Stomach (tissue), 9 donors: ENCODE data around the gene IRF4. TPM values are rescaled to one million over a fixed set of nuclear protein-coding genes. Genes with fewer than 3 reads are reported as not detected.

ENCODE experiments used
- DNase-seq, 2 donors: peaks; one replicate each; pipeline versions ENCODE4 v3.0.0 to v3.0.0-alpha.2; 2013 to 2019
- H3K27ac ChIP-seq, 5 donors: fragments of 200-600 bp in 4 of 5; sonication (generic) in 4 of 5; one replicate each; pipeline ENCODE4 v1.5.1; 2013 to 2019; ENCODE audit warnings: mild to moderate bottlenecking in 1 of 5, moderate library complexity in 1 of 5
- H3K27me3 ChIP-seq, 3 donors: fragments of 200-600 bp; sonication (generic); one replicate each; pipeline ENCODE4 v1.5.1; 2017 to 2019; ENCODE audit warnings: mixed run types in 1 of 3
- H3K36me3 ChIP-seq, 4 donors: fragments of 200-600 bp; sonication (generic); 1 replicate in 3 of 4; 2 replicates in 1 of 4; pipeline ENCODE4 v1.5.1; 2016 to 2019
- H3K4me1 ChIP-seq, 4 donors: fragments of 200-600 bp; sonication (generic); one replicate each; pipeline ENCODE4 v1.5.1; 2016 to 2019
- H3K4me3 ChIP-seq, 4 donors: fragments of 200-600 bp; sonication (generic) in 3 of 4; one replicate each; pipeline ENCODE4 v1.5.1; 2016 to 2019; ENCODE audit warnings: mild to moderate bottlenecking in 1 of 4
- H3K9me3 ChIP-seq, 4 donors: fragments of 200-600 bp; sonication (generic); one replicate each; pipeline ENCODE4 v1.5.1; 2016 to 2019
- CTCF ChIP-seq, 7 experiments: fragments of 450-650 bp in 4 of 7; fragments of 200-600 bp in 3 of 7; sonication (generic) in 3 of 7; IDR thresholded peaks; one replicate each; pipeline ENCODE4 v1.5.1; 2016 to 2019; ENCODE audit warnings: antibody characterized with exemption in 7 of 7, control low read depth in 2 of 7, mild to moderate bottlenecking in 1 of 7
- EP300 ChIP-seq: sonication (generic); formaldehyde crosslinking; IDR thresholded peaks from one replicate; pipeline ENCODE4 v1.6.1; 2017; ENCODE audit warnings: antibody characterized with exemption
- POLR2A ChIP-seq, 4 donors: fragments of 450-650 bp; IDR thresholded peaks; one replicate each; pipeline ENCODE4 v1.6.1; 2016; ENCODE audit warnings: antibody characterized with exemption in 4 of 4, control low read depth in 2 of 4, mild to moderate bottlenecking in 1 of 4, moderate library complexity in 1 of 4
- POLR2AphosphoS5 ChIP-seq, 3 donors: sonication (generic); formaldehyde crosslinking; IDR thresholded peaks; one replicate each; pipeline ENCODE4 v1.6.1; 2016; ENCODE audit warnings: antibody characterized with exemption in 3 of 3
- WGBS, 5 donors: extraction: QIAGEN DNeasy Blood & Tissue Kit in 3 of 5; methylation state at CpG; one replicate each; pipeline versions ENCODE4 v1.1.5 to v1.1.7; 2013 to 2018; 5-methylcytosine and 5-hydroxymethylcytosine counted together
- intact Hi-C: fragments of 100-400 bp; cut with DNase I; formaldehyde crosslinking; loops from one replicate; pipeline ENCODE4 v1.15.1; 2023; ENCODE audit warnings: low total_unique reads
- polyA plus RNA-seq, 3 donors: library from polyadenylated mRNA; stranded (reverse); fragments of 200-250 nt; gene quantifications; one replicate each; pipeline ENCODE4 v1.2.3, GENCODE V29; 2013
- total RNA-seq, 5 donors: library from RNA; depleted of rRNA; stranded (reverse); fragments of >200 nt; gene quantifications; one replicate each; pipeline versions ENCODE4 v1.1.0 to v1.2.3, GENCODE V29; 2014 to 2016
- donor health status: healthy with polysubstance abuse.
- donor health status: Bipolar disorder and iron deficiency.
- donor health status: healthy.

IRF4 gene
- total and polyA plus RNA-seq, 8 donors = 0.48 to 7.0 (median 2.6) TPM; not detected in 1

GRCh38 chr6:388202-388903 lies 3.2 kb upstream of the IRF4 start:
- no peak for DNase-seq
- Histone ChIP-seq H3K4me1 (peaks cover 25 to 31% (median 28%) of the 10 kb centered on the region in 4 donors), H3K27ac (no peak overlapping the region), H3K4me3 (no peak overlapping the region), H3K36me3 (no peaks in the 10 kb centered on the region), H3K9me3 (no peaks in the 10 kb centered on the region), H3K27me3 (peaks cover 21 to 85% (median 47%) of the 10 kb centered on the region in 3 donors)
- TF ChIP-seq POLR2A (IDR thresholded peaks at IDR 0.05) (no peak), CTCF (IDR thresholded peaks at IDR 0.05) (no peak)
- WGBS, 5 donors = 80 to 86% (median 81%) methylated on average over 10 of the region's 10 CpGs
- intact Hi-C loops = no loop called here

GRCh38 chr6:389143-389542 lies 2.4 kb upstream of the IRF4 start:
- intact Hi-C loops = no loop called here
- Histone ChIP-seq H3K4me3 (no peak overlapping the region), H3K27ac (no peak overlapping the region), H3K9me3 (no peaks in the 10 kb centered on the region), H3K4me1 (peaks cover 31 to 36% (median 33%) of the 10 kb centered on the region in 4 donors), H3K27me3 (peaks cover 26 to 86% (median 54%) of the 10 kb centered on the region in 3 donors), H3K36me3 (no peaks in the 10 kb centered on the region)
- 71 to 82% (median 78%) methylated on average over 7 of the region's 7 CpGs for WGBS, 5 donors
- TF ChIP-seq POLR2A (IDR thresholded peaks at IDR 0.05) = no peak
- no peak for TF ChIP-seq POLR2AphosphoS5 (IDR thresholded peaks at IDR 0.05)
- no peak for TF ChIP-seq CTCF (IDR thresholded peaks at IDR 0.05)
- no peak for DNase-seq

- Histone ChIP-seq H3K4me3 (no peak overlapping the region), H3K27me3 (peaks cover 26 to 86% (median 58%) of the 10 kb centered on the region in 3 donors), H3K4me1 (peaks cover 31 to 36% (median 33%) of the 10 kb centered on the region in 4 donors), H3K36me3 (no peaks in the 10 kb centered on the region), H3K27ac (no peak overlapping the region), H3K9me3 (no peaks in the 10 kb centered on the region)
- intact Hi-C loops = no loop called here
- TF ChIP-seq EP300 = no peak
- no peak for TF ChIP-seq POLR2A (IDR thresholded peaks at IDR 0.05)
- TF ChIP-seq CTCF (IDR thresholded peaks at IDR 0.05) = no peak
- TF ChIP-seq POLR2AphosphoS5 (IDR thresholded peaks at IDR 0.05) = no peak
- 42 to 59% (median 46%) methylated on average over 8 of the region's 8 CpGs for WGBS, 5 donors
- no peak for DNase-seq
These were observed 1.9 kb upstream of the IRF4 start for GRCh38 chr6:389622-390021.

- 2 to 5% (median 3%) methylated on average over 35 to 44 of the region's 44 CpGs for WGBS, 5 donors
- DNase-seq = no peak
- Histone ChIP-seq H3K4me1 (peaks cover 31 to 36% (median 33%) of the 10 kb centered on the region in 4 donors), H3K27me3 (peaks cover 26 to 89% (median 64%) of the 10 kb centered on the region in 3 donors), H3K9me3 (no peaks in the 10 kb centered on the region), H3K27ac (peak overlapping the region in 4 of 5 donors; percentile 4 to 53 (median 28)), H3K36me3 (no peaks in the 10 kb centered on the region), H3K4me3 (peak overlapping the region; percentile 38 to 57 (median 44))
- intact Hi-C loops = no loop called here
- TF ChIP-seq POLR2A (IDR thresholded peaks at IDR 0.05) (no peak), CTCF (IDR thresholded peaks at IDR 0.05) (no peak), POLR2AphosphoS5 (IDR thresholded peaks at IDR 0.05) (no peak), EP300 (no peak)
These were observed 516 bp upstream of the IRF4 start for GRCh38 chr6:390914-391558.
